Hepatocyte (in vitro differentiated cells): ENCODE measurements around the gene CBX6.

Source experiments
- EZH2 ChIP-seq: fragments of 200-600 bp; sonication (generic); IDR thresholded peaks from 2 replicates; pipeline ENCODE4 v1.6.1; 2016; ENCODE audit warnings: antibody characterized with exemption, mild to moderate bottlenecking, borderline replicate concordance
- EZH2phosphoT487 ChIP-seq: fragments of 200-600 bp; sonication (generic); IDR thresholded peaks from one replicate; pipeline ENCODE4 v1.6.1; 2018; ENCODE audit warnings: antibody characterized with exemption, mild to moderate bottlenecking, low read depth, moderate library complexity; ENCODE audit not compliant: unreplicated experiment, severe bottlenecking
- TF ChIP-seq, protein P1 (sequence below): fragments of 200-600 bp; sonication (generic); IDR thresholded peaks from 2 replicates; pipeline ENCODE4 v1.5.1; 2016; ENCODE audit warnings: antibody characterized with exemption, mild to moderate bottlenecking; ENCODE audit not compliant: poor library complexity

- TF ChIP-seq EZH2phosphoT487 (no peak), EZH2 (no peak)
- TF ChIP-seq, protein P1, sequence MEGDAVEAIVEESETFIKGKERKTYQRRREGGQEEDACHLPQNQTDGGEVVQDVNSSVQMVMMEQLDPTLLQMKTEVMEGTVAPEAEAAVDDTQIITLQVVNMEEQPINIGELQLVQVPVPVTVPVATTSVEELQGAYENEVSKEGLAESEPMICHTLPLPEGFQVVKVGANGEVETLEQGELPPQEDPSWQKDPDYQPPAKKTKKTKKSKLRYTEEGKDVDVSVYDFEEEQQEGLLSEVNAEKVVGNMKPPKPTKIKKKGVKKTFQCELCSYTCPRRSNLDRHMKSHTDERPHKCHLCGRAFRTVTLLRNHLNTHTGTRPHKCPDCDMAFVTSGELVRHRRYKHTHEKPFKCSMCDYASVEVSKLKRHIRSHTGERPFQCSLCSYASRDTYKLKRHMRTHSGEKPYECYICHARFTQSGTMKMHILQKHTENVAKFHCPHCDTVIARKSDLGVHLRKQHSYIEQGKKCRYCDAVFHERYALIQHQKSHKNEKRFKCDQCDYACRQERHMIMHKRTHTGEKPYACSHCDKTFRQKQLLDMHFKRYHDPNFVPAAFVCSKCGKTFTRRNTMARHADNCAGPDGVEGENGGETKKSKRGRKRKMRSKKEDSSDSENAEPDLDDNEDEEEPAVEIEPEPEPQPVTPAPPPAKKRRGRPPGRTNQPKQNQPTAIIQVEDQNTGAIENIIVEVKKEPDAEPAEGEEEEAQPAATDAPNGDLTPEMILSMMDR = no peak
Observed at GRCh38 chr22:38872831-38873248, 824 bp upstream of the CBX6 start.
